HEK293 (cell line): ENCODE measurements around the gene BIRC7.

Experiments
- IKZF3 ChIP-seq: fragments of 450-650 bp; IDR thresholded peaks from 2 replicates; pipeline ENCODE4 v1.5.0; 2018; ENCODE audit warnings: missing biosample characterization, mild to moderate bottlenecking, missing genetic modification characterization, moderate library complexity
- KLF1 ChIP-seq: fragments of 450-650 bp; formaldehyde crosslinking; IDR thresholded peaks from 2 replicates; pipeline ENCODE4 v1.5.1; 2016; ENCODE audit warnings: missing biosample characterization, missing genetic modification characterization
- ZBTB17 ChIP-seq: fragments of 450-650 bp; formaldehyde crosslinking; IDR thresholded peaks from 2 replicates; pipeline ENCODE4 v1.5.1; 2016; ENCODE audit warnings: missing biosample characterization, missing genetic modification characterization
- ZBTB20 ChIP-seq: fragments of 450-650 bp; formaldehyde crosslinking; IDR thresholded peaks from 2 replicates; pipeline ENCODE4 v1.5.1; 2016; ENCODE audit warnings: missing biosample characterization, missing genetic modification characterization
- ZBTB48 ChIP-seq: fragments of 450-650 bp; formaldehyde crosslinking; IDR thresholded peaks from 2 replicates; pipeline ENCODE4 v1.5.1; 2016; ENCODE audit warnings: missing biosample characterization, missing genetic modification characterization
- ZBTB7A ChIP-seq: fragments of 450-650 bp; formaldehyde crosslinking; IDR thresholded peaks from 2 replicates; pipeline ENCODE4 v1.5.1; 2016; ENCODE audit warnings: low read depth, missing biosample characterization, missing genetic modification characterization
- ZFHX2 ChIP-seq: fragments of 450-650 bp; formaldehyde crosslinking; conservative IDR thresholded peaks from 2 replicates; pipeline ENCODE4 v1.5.1; 2016; ENCODE audit warnings: missing biosample characterization, missing genetic modification characterization
- ZFP41 ChIP-seq: fragments of 450-650 bp; formaldehyde crosslinking; IDR thresholded peaks from 2 replicates; pipeline ENCODE4 v1.5.1; 2016; ENCODE audit warnings: missing biosample characterization, missing genetic modification characterization, borderline replicate concordance
- ZFP69B ChIP-seq: fragments of 450-650 bp; formaldehyde crosslinking; IDR thresholded peaks from 2 replicates; pipeline ENCODE4 v1.5.1; 2016; ENCODE audit warnings: missing biosample characterization, missing genetic modification characterization
- ZNF132 ChIP-seq: fragments of 450-650 bp; formaldehyde crosslinking; IDR thresholded peaks from 2 replicates; pipeline ENCODE4 v1.5.1; 2017; ENCODE audit warnings: missing biosample characterization, missing genetic modification characterization, borderline replicate concordance
- ZNF140 ChIP-seq: fragments of 450-650 bp; formaldehyde crosslinking; IDR thresholded peaks from 2 replicates; pipeline ENCODE4 v1.5.1; 2016; ENCODE audit warnings: missing biosample characterization, missing genetic modification characterization
- ZNF2 ChIP-seq: fragments of 450-650 bp; formaldehyde crosslinking; IDR thresholded peaks from 2 replicates; pipeline ENCODE4 v1.5.1; 2016; ENCODE audit warnings: missing biosample characterization, missing genetic modification characterization
- ZNF292 ChIP-seq: fragments of 450-650 bp; formaldehyde crosslinking; IDR thresholded peaks from 2 replicates; pipeline ENCODE4 v1.5.1; 2016; ENCODE audit warnings: low read depth, missing biosample characterization, missing genetic modification characterization, borderline replicate concordance
- ZNF610 ChIP-seq: fragments of 450-650 bp; formaldehyde crosslinking; IDR thresholded peaks from 2 replicates; pipeline ENCODE4 v1.5.1; 2016; ENCODE audit warnings: missing biosample characterization, missing genetic modification characterization, borderline replicate concordance
- ZNF624 ChIP-seq: fragments of 450-650 bp; formaldehyde crosslinking; IDR thresholded peaks from 2 replicates; pipeline ENCODE4 v1.5.1; 2017; ENCODE audit warnings: missing biosample characterization, missing genetic modification characterization
- ZNF660 ChIP-seq: fragments of 450-650 bp; IDR thresholded peaks from 2 replicates; pipeline ENCODE4 v1.5.1; 2018; ENCODE audit warnings: missing biosample characterization, mild to moderate bottlenecking, missing genetic modification characterization
- ZXDB ChIP-seq: fragments of 450-650 bp; formaldehyde crosslinking; IDR thresholded peaks from 2 replicates; pipeline ENCODE4 v1.5.1; 2016; ENCODE audit warnings: missing biosample characterization, missing genetic modification characterization
- TF ChIP-seq, protein P1 (sequence below): fragments of 450-650 bp; formaldehyde crosslinking; IDR thresholded peaks from 2 replicates; pipeline ENCODE4 v1.5.1; 2016; ENCODE audit warnings: missing biosample characterization, missing genetic modification characterization, borderline replicate concordance
- TF ChIP-seq, protein P2 (sequence below): fragments of 450-650 bp; formaldehyde crosslinking; IDR thresholded peaks from 2 replicates; pipeline ENCODE4 v1.5.1; 2016; ENCODE audit warnings: missing biosample characterization, missing genetic modification characterization
- TF ChIP-seq, protein P3 (sequence below): fragments of 450-650 bp; formaldehyde crosslinking; IDR thresholded peaks from 2 replicates; pipeline ENCODE4 v1.5.1; 2016; ENCODE audit warnings: missing biosample characterization, missing genetic modification characterization
- TF ChIP-seq, protein P4 (sequence below): fragments of 450-650 bp; formaldehyde crosslinking; IDR thresholded peaks from 2 replicates; pipeline ENCODE4 v1.5.1; 2016; ENCODE audit warnings: missing biosample characterization, missing genetic modification characterization
- TF ChIP-seq, protein P5 (sequence below): fragments of 450-650 bp; formaldehyde crosslinking; IDR thresholded peaks from 2 replicates; pipeline ENCODE4 v1.5.0; 2017; ENCODE audit warnings: missing biosample characterization, missing genetic modification characterization, borderline replicate concordance
- TF ChIP-seq, protein P6 (sequence below): fragments of 450-650 bp; formaldehyde crosslinking; IDR thresholded peaks from 2 replicates; pipeline ENCODE4 v1.5.1; 2016; ENCODE audit warnings: missing biosample characterization, missing genetic modification characterization

BIRC7 gene

DNA sequence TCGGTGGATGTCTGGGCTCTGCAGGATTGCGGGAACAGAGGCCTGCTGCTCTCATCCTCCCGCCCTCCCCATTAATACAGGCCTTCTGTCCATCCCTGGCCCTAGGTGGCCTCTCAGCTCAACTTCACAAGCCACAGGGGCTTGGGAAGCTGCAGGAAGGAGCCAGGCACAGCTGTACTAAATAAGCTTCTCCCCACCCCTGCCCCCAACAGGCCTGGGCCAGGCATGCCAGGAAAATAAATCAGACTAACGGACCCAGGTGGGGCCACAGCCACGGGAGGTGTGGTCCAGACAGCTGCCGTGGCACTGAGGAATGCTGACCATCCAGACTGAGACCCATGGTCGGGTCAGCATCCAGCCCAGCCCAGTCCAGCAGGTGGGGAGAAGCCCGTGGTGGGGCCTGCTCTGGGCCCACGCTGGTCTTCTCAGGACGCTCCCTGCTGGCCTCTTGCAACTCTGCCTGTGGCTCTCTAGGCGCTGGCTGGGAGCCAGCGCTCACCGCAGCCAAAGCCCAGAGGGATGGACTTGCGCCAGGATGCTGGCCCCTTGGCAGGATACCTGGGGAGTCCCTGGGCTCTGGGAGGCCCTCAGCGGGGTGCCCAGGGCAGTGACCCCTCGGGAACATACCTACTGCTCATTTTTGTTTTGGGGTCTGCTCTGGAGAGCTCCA lies 11.2 kb upstream of the BIRC7 start (continued):
- TF ChIP-seq, protein P1, sequence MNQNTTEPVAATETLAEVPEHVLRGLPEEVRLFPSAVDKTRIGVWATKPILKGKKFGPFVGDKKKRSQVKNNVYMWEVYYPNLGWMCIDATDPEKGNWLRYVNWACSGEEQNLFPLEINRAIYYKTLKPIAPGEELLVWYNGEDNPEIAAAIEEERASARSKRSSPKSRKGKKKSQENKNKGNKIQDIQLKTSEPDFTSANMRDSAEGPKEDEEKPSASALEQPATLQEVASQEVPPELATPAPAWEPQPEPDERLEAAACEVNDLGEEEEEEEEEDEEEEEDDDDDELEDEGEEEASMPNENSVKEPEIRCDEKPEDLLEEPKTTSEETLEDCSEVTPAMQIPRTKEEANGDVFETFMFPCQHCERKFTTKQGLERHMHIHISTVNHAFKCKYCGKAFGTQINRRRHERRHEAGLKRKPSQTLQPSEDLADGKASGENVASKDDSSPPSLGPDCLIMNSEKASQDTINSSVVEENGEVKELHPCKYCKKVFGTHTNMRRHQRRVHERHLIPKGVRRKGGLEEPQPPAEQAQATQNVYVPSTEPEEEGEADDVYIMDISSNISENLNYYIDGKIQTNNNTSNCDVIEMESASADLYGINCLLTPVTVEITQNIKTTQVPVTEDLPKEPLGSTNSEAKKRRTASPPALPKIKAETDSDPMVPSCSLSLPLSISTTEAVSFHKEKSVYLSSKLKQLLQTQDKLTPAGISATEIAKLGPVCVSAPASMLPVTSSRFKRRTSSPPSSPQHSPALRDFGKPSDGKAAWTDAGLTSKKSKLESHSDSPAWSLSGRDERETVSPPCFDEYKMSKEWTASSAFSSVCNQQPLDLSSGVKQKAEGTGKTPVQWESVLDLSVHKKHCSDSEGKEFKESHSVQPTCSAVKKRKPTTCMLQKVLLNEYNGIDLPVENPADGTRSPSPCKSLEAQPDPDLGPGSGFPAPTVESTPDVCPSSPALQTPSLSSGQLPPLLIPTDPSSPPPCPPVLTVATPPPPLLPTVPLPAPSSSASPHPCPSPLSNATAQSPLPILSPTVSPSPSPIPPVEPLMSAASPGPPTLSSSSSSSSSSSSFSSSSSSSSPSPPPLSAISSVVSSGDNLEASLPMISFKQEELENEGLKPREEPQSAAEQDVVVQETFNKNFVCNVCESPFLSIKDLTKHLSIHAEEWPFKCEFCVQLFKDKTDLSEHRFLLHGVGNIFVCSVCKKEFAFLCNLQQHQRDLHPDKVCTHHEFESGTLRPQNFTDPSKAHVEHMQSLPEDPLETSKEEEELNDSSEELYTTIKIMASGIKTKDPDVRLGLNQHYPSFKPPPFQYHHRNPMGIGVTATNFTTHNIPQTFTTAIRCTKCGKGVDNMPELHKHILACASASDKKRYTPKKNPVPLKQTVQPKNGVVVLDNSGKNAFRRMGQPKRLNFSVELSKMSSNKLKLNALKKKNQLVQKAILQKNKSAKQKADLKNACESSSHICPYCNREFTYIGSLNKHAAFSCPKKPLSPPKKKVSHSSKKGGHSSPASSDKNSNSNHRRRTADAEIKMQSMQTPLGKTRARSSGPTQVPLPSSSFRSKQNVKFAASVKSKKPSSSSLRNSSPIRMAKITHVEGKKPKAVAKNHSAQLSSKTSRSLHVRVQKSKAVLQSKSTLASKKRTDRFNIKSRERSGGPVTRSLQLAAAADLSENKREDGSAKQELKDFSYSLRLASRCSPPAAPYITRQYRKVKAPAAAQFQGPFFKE (tag by site-specific recombination): no peak
- TF ChIP-seq, protein P2, sequence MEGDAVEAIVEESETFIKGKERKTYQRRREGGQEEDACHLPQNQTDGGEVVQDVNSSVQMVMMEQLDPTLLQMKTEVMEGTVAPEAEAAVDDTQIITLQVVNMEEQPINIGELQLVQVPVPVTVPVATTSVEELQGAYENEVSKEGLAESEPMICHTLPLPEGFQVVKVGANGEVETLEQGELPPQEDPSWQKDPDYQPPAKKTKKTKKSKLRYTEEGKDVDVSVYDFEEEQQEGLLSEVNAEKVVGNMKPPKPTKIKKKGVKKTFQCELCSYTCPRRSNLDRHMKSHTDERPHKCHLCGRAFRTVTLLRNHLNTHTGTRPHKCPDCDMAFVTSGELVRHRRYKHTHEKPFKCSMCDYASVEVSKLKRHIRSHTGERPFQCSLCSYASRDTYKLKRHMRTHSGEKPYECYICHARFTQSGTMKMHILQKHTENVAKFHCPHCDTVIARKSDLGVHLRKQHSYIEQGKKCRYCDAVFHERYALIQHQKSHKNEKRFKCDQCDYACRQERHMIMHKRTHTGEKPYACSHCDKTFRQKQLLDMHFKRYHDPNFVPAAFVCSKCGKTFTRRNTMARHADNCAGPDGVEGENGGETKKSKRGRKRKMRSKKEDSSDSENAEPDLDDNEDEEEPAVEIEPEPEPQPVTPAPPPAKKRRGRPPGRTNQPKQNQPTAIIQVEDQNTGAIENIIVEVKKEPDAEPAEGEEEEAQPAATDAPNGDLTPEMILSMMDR (tag by site-specific recombination): peak; percentile 87; the same call in 1 of the 2 replicates
- TF ChIP-seq ZBTB20 (tag by site-specific recombination) (peak; percentile 38), ZNF624 (no peak), ZNF610 (tag by site-specific recombination) (peak; percentile 70; the same call in 1 of the 2 replicates), ZXDB (tag by site-specific recombination) (0 out of 2 replicates have a peak, but pooled peaks have one; percentile 26), ZNF292 (no peak), ZNF132 (tag by site-specific recombination) (no peak), ZFP41 (tag by site-specific recombination) (no peak), ZBTB17 (tag by site-specific recombination) (peak; percentile 74), IKZF3 (tag by site-specific recombination) (peak; percentile 72), ZBTB48 (tag by site-specific recombination) (peak; percentile 94), ZBTB7A (no peak), ZFHX2 (tag by site-specific recombination) (peak; percentile 46), ZNF2 (tag by site-specific recombination) (no peak), ZNF660 (tag by site-specific recombination) (no peak), ZFP69B (tag by site-specific recombination) (peak; percentile 98), KLF1 (tag by site-specific recombination) (peak; percentile 26; the same call in 1 of the 2 replicates), ZNF140 (tag by site-specific recombination) (no peak)
- TF ChIP-seq, protein P3, sequence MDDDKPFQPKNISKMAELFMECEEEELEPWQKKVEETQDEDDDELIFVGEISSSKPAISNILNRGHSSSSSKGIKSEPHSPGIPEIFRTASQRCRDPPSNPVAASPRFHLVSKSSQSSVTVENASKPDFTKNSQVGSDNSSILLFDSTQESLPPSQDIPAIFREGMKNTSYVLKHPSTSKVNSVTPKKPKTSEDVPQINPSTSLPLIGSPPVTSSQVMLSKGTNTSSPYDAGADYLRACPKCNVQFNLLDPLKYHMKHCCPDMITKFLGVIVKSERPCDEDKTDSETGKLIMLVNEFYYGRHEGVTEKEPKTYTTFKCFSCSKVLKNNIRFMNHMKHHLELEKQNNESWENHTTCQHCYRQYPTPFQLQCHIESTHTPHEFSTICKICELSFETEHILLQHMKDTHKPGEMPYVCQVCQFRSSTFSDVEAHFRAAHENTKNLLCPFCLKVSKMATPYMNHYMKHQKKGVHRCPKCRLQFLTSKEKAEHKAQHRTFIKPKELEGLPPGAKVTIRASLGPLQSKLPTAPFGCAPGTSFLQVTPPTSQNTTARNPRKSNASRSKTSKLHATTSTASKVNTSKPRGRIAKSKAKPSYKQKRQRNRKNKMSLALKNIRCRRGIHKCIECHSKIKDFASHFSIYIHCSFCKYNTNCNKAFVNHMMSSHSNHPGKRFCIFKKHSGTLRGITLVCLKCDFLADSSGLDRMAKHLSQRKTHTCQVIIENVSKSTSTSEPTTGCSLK (tag by site-specific recombination): no peak
- TF ChIP-seq, protein P4, sequence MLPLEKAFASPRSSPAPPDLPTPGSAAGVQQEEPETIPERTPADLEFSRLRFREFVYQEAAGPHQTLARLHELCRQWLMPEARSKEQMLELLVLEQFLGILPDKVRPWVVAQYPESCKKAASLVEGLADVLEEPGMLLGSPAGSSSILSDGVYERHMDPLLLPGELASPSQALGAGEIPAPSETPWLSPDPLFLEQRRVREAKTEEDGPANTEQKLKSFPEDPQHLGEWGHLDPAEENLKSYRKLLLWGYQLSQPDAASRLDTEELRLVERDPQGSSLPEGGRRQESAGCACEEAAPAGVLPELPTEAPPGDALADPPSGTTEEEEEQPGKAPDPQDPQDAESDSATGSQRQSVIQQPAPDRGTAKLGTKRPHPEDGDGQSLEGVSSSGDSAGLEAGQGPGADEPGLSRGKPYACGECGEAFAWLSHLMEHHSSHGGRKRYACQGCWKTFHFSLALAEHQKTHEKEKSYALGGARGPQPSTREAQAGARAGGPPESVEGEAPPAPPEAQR (tag by site-specific recombination): no peak
- TF ChIP-seq, protein P5, sequence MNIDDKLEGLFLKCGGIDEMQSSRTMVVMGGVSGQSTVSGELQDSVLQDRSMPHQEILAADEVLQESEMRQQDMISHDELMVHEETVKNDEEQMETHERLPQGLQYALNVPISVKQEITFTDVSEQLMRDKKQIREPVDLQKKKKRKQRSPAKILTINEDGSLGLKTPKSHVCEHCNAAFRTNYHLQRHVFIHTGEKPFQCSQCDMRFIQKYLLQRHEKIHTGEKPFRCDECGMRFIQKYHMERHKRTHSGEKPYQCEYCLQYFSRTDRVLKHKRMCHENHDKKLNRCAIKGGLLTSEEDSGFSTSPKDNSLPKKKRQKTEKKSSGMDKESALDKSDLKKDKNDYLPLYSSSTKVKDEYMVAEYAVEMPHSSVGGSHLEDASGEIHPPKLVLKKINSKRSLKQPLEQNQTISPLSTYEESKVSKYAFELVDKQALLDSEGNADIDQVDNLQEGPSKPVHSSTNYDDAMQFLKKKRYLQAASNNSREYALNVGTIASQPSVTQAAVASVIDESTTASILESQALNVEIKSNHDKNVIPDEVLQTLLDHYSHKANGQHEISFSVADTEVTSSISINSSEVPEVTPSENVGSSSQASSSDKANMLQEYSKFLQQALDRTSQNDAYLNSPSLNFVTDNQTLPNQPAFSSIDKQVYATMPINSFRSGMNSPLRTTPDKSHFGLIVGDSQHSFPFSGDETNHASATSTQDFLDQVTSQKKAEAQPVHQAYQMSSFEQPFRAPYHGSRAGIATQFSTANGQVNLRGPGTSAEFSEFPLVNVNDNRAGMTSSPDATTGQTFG (tag by site-specific recombination): no peak
- TF ChIP-seq, protein P6, sequence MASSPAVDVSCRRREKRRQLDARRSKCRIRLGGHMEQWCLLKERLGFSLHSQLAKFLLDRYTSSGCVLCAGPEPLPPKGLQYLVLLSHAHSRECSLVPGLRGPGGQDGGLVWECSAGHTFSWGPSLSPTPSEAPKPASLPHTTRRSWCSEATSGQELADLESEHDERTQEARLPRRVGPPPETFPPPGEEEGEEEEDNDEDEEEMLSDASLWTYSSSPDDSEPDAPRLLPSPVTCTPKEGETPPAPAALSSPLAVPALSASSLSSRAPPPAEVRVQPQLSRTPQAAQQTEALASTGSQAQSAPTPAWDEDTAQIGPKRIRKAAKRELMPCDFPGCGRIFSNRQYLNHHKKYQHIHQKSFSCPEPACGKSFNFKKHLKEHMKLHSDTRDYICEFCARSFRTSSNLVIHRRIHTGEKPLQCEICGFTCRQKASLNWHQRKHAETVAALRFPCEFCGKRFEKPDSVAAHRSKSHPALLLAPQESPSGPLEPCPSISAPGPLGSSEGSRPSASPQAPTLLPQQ (tag by site-specific recombination): peak; percentile 98
